Activated T-cell treated with anti-CD3 and anti-CD28 coated beads, Interleukin-2, amount 50 U/mL, for 72 hours (primary cell): Measurements from ENCODE around the gene ARMC5. TPM values are rescaled to one million over a fixed set of nuclear protein-coding genes. Genes with fewer than 3 reads are reported as not detected.

Source experiments
- ATAC-seq, 2 donors: fragments of 150-1000 bp; cut with Tn5 transposase; replicated peaks in 1 of 2; 2 replicates each; pipeline ENCODE4 v1.10.0; 2021; ENCODE audit warnings: moderate library complexity in 2 of 2, mild to moderate bottlenecking in 1 of 2
- DNase-seq, 2 donors: peaks; one replicate each; pipeline ENCODE4 v3.0.0; 2021 to 2022; ENCODE audit warnings: mixed read lengths in 1 of 2
- H3K27ac Mint-ChIP-seq: one replicate; pipeline ENCODE4 v1.8.0; 2022; ENCODE audit warnings: mild to moderate bottlenecking, moderate library complexity, mixed read lengths
- H3K27me3 Mint-ChIP-seq: one replicate; pipeline ENCODE4 v1.8.0; 2022; ENCODE audit warnings: low read depth, mixed read lengths
- H3K36me3 Mint-ChIP-seq, 2 donors: one replicate each; pipeline ENCODE4 v1.8.0; 2022; ENCODE audit warnings: mixed read lengths in 2 of 2, mild to moderate bottlenecking in 1 of 2; ENCODE audit not compliant: insufficient read depth in 2 of 2
- H3K4me1 Mint-ChIP-seq: one replicate; pipeline ENCODE4 v1.8.0; 2022; ENCODE audit warnings: low read depth, mixed read lengths
- H3K4me3 Mint-ChIP-seq, 2 donors: one replicate each; pipeline ENCODE4 v1.8.0; 2022; ENCODE audit warnings: mild to moderate bottlenecking in 2 of 2, mixed read lengths in 2 of 2, moderate library complexity in 2 of 2
- H3K9me3 Mint-ChIP-seq, 2 donors: one replicate each; pipeline ENCODE4 v1.8.0; 2022; ENCODE audit warnings: mixed read lengths in 2 of 2
- total RNA-seq, 2 donors: library from RNA; stranded (reverse); gene quantifications; one replicate each; pipeline ENCODE4 v1.2.3, GENCODE V29; 2022

ARMC5 gene
- total RNA-seq, 2 donors from 2014 or later: 11.2 to 12.2 TPM

GRCh38 chr16:31507929-31508705 is 48.8 kb downstream of the ARMC5 start, which contains the start of gene RUSF1:
RUSF1 (minus strand) TSS chr16:31508391; CDS start chr16:31508373, 18 bp downstream.
- Mint-ChIP-seq H3K9me3 (peaks cover 0 to 2% of the 10 kb centered on the region in 2 donors), H3K27ac (peak within 1 kb of the TSS; percentile 97), H3K27me3 (no peaks in the 10 kb centered on the region), H3K4me1 (peaks cover 52% of the 10 kb centered on the region), H3K36me3 (peaks cover 2 to 7% of the 10 kb centered on the region in 2 donors), H3K4me3 (peak within 1 kb of the TSS; percentile 93 to 99)
- peak; percentile 87 to 91 for ATAC-seq
- DNase-seq: peak; percentile 91 to 92

- no peaks in the 10 kb centered on the region for H3K27me3 Mint-ChIP-seq
- DNase-seq (no peak), ATAC-seq (no peak)
- H3K4me1 Mint-ChIP-seq: peaks cover 52% of the 10 kb centered on the region
- H3K36me3 Mint-ChIP-seq: peaks cover 2 to 7% of the 10 kb centered on the region in 2 donors
- peaks cover 0 to 2% of the 10 kb centered on the region in 2 donors for H3K9me3 Mint-ChIP-seq
- peak overlapping the region; percentile 87 for H3K27ac Mint-ChIP-seq
- H3K4me3 Mint-ChIP-seq: peak overlapping the region; percentile 93 to 99
Observed at GRCh38 chr16:31508706-31509195, 49.5 kb downstream of the ARMC5 start.

DNA sequence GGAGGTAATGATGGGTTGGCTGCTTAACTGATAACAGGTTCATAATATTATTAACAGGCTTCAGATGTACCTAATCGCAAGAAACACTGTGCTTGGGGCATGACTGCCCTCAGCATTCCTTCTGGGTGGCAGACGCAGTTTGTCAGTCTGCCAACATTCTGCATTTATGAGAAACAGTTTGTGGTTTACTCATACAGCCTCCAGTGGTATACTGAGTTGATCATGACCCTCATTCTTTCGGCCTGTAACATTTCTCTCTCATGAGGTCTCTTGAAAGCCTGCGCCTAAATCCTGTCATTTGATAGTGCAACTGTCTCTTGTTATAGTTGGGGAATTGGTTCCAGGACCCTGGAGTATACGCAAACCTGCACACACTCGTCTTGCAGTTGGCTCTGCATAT is 53.8 kb downstream of the ARMC5 start:
- Mint-ChIP-seq H3K27me3 (no peaks in the 10 kb centered on the region), H3K4me1 (peaks cover 24% of the 10 kb centered on the region), H3K36me3 (peaks cover 0 to 4% of the 10 kb centered on the region in 2 donors), H3K9me3 (peaks cover 2% of the 10 kb centered on the region in 2 donors), H3K27ac (no peak overlapping the region), H3K4me3 (no peak overlapping the region)
- no peak for ATAC-seq
- DNase-seq: no peak

GRCh38 chr16:31513884-31514283 is 54.6 kb downstream of the ARMC5 start:
- H3K4me1 Mint-ChIP-seq: peaks cover 18% of the 10 kb centered on the region
- DNase-seq: no peak
- H3K9me3 Mint-ChIP-seq: peaks cover 2% of the 10 kb centered on the region in 2 donors
- peaks cover 0 to 1% of the 10 kb centered on the region in 2 donors for H3K36me3 Mint-ChIP-seq
- H3K4me3 Mint-ChIP-seq: no peak overlapping the region
- ATAC-seq: no peak
- H3K27ac Mint-ChIP-seq: no peak overlapping the region
- H3K27me3 Mint-ChIP-seq: no peaks in the 10 kb centered on the region

Other genes with a start within 250 kb of the ARMC5 start
- under 1 TPM in 1 of 2 donors, not detected in 1; 0.05 TPM for gene TRIM72, start 245.4 kb upstream of the ARMC5 start, total RNA-seq
- not detected for gene PYDC1, start 242.4 kb upstream of the ARMC5 start, total RNA-seq
- gene ITGAM, start 199.5 kb upstream of the ARMC5 start, total RNA-seq: 1 to 10 TPM; 1.8 to 3.7 TPM
- gene ITGAX, start 104.3 kb upstream of the ARMC5 start, total RNA-seq: 100 to 1,000 TPM in 1 of 2 donors, 10 to 100 TPM in 1; 79.3 to 146 TPM
- under 1 TPM; 0.05 to 0.14 TPM for gene ITGAD, start 66.2 kb upstream of the ARMC5 start, total RNA-seq
- not detected for gene COX6A2, start 31.1 kb upstream of the ARMC5 start, total RNA-seq
- gene ZNF843, start 16.7 kb upstream of the ARMC5 start, total RNA-seq: under 1 TPM; 0.38 to 0.53 TPM
- 1 to 10 TPM; 1.3 to 4.4 TPM for gene TGFB1I1, start 12.7 kb downstream of the ARMC5 start, total RNA-seq
- not detected for gene SLC5A2, start 23.6 kb downstream of the ARMC5 start, total RNA-seq
- gene RUSF1, start 48.9 kb downstream of the ARMC5 start, total RNA-seq: 10 to 100 TPM; 46.8 to 57.4 TPM
- not detected for gene AHSP, start 68.4 kb downstream of the ARMC5 start, total RNA-seq